Measurements from ENCODE around the gene ZNF154.

GRCh38 chr19:57688011-57688763, 20.8 kb downstream of the ZNF154 start:
- TF ChIP-seq POLR2A (IDR thresholded peaks at IDR 0.05) (no peak), CTCF (IDR thresholded peaks at IDR 0.05) (no peak), EP300 (IDR thresholded peaks at IDR 0.05) (no peak), POLR2AphosphoS5 (IDR thresholded peaks at IDR 0.05) (no peak)

Data from upper lobe of left lung (tissue), 4 donors.